Neutrophil (primary cell): Measurements from ENCODE around the gene MCFD2.
"Not testable (repeated sequence)": the region's sequence is repeated elsewhere in the genome, so short reads cannot be mapped to it uniquely, and the experiment has no call there.

Experiments
- H3K27ac ChIP-seq: fragments of 200-600 bp; sonication (generic); 2 replicates; pipeline ENCODE4 v1.5.1; 2016; ENCODE audit warnings: mild to moderate bottlenecking, moderate library complexity
- H3K27me3 ChIP-seq: fragments of 200-600 bp; sonication (generic); 2 replicates; pipeline ENCODE4 v1.6.0; 2016; ENCODE audit warnings: mild to moderate bottlenecking
- H3K36me3 ChIP-seq: fragments of 200-600 bp; sonication (generic); 2 replicates; pipeline ENCODE4 v1.5.1; 2017
- H3K4me1 ChIP-seq, 2 experiments: fragments of 200-600 bp in 1 of 2; sonication (generic) in 1 of 2; 1 replicate in 1 of 2; 2 replicates in 1 of 2; pipeline versions ENCODE4 v1.5.1 to v1.6.1; 2013 to 2016; ENCODE audit warnings: low read depth in 1 of 2, low read length in 1 of 2, mild to moderate bottlenecking in 1 of 2, moderate library complexity in 1 of 2; ENCODE audit not compliant: control insufficient read depth in 1 of 2, insufficient read depth in 1 of 2
- H3K4me3 ChIP-seq, 2 experiments: fragments of 200-600 bp in 1 of 2; sonication (generic) in 1 of 2; 1 replicate in 1 of 2; 2 replicates in 1 of 2; pipeline ENCODE4 v1.5.1; 2013 to 2016; ENCODE audit warnings: low read depth in 1 of 2, low read length in 1 of 2, mild to moderate bottlenecking in 1 of 2, moderate library complexity in 1 of 2
- H3K9me3 ChIP-seq: fragments of 200-600 bp; sonication (generic); 2 replicates; pipeline ENCODE4 v1.5.1; 2016
- CTCF ChIP-seq: fragments of 200-600 bp; sonication (generic); IDR thresholded peaks from 2 replicates; pipeline ENCODE4 v1.5.1; 2016; ENCODE audit warnings: antibody characterized with exemption

Gene MCFD2

GRCh38 chr2:46909150-46909549, 6.5 kb downstream of the MCFD2 start:
- Histone ChIP-seq H3K4me1 (peaks cover 4 to 6% of the 10 kb centered on the region in 2 experiments), H3K4me3 (no peak overlapping the region), H3K27ac (no peak overlapping the region), H3K36me3 (peaks cover 36% of the 10 kb centered on the region), H3K9me3 (no peaks in the 10 kb centered on the region), H3K27me3 (no peaks in the 10 kb centered on the region)
- no peak for TF ChIP-seq CTCF

GRCh38 chr2:46904908-46905678, 10.5 kb downstream of the MCFD2 start:
- H3K9me3 ChIP-seq, H3K4me3 ChIP-seq, H3K4me1 ChIP-seq, H3K27ac ChIP-seq, H3K27me3 ChIP-seq: not testable (repeated sequence)
- peaks cover 41% of the 10 kb centered on the region for H3K36me3 ChIP-seq

GRCh38 chr2:46902980-46903379, 12.6 kb downstream of the MCFD2 start:
- not testable (repeated sequence) for H3K4me3 ChIP-seq, H3K27me3 ChIP-seq, H3K4me1 ChIP-seq, H3K9me3 ChIP-seq
- Histone ChIP-seq H3K27ac (peak overlapping the region; percentile 18), H3K36me3 (peaks cover 21% of the 10 kb centered on the region)

GRCh38 chr2:46902465-46902864, 13.1 kb downstream of the MCFD2 start:
- peaks cover 16% of the 10 kb centered on the region for H3K36me3 ChIP-seq
- TF ChIP-seq CTCF, result no peak
- no peaks in the 10 kb centered on the region for H3K4me1 ChIP-seq
- H3K27me3 ChIP-seq, result no peaks in the 10 kb centered on the region
- H3K4me3 ChIP-seq, result no peak overlapping the region
- H3K27ac ChIP-seq, result no peak overlapping the region
- H3K9me3 ChIP-seq, result no peaks in the 10 kb centered on the region

- Histone ChIP-seq H3K4me3 (no peak overlapping the region), H3K36me3 (peaks cover 7% of the 10 kb centered on the region), H3K4me1 (no peaks in the 10 kb centered on the region), H3K27ac (no peak overlapping the region), H3K9me3 (no peaks in the 10 kb centered on the region), H3K27me3 (no peaks in the 10 kb centered on the region)
- no peak for TF ChIP-seq CTCF
These were observed 14.0 kb downstream of the MCFD2 start for GRCh38 chr2:46901611-46902010.

- Histone ChIP-seq H3K9me3 (no peaks in the 10 kb centered on the region), H3K4me3 (no peak overlapping the region), H3K27me3 (no peaks in the 10 kb centered on the region), H3K27ac (no peak overlapping the region), H3K4me1 (no peaks in the 10 kb centered on the region), H3K36me3 (peaks cover 5% of the 10 kb centered on the region)
- TF ChIP-seq CTCF, result no peak
These were observed 15.2 kb downstream of the MCFD2 start for GRCh38 chr2:46900381-46900780.
